Stomach (tissue), 9 donors: ENCODE measurements around the gene TMEM37. TPM values are rescaled to one million over a fixed set of nuclear protein-coding genes. Genes with fewer than 3 reads are reported as not detected.

Experiments
- DNase-seq, 2 donors: peaks; one replicate each; pipeline versions ENCODE4 v3.0.0 to v3.0.0-alpha.2; 2013 to 2019
- H3K27ac ChIP-seq, 5 donors: fragments of 200-600 bp in 4 of 5; sonication (generic) in 4 of 5; one replicate each; pipeline ENCODE4 v1.5.1; 2013 to 2019; ENCODE audit warnings: mild to moderate bottlenecking in 1 of 5, moderate library complexity in 1 of 5
- H3K27me3 ChIP-seq, 3 donors: fragments of 200-600 bp; sonication (generic); one replicate each; pipeline ENCODE4 v1.5.1; 2017 to 2019; ENCODE audit warnings: mixed run types in 1 of 3
- H3K36me3 ChIP-seq, 4 donors: fragments of 200-600 bp; sonication (generic); 1 replicate in 3 of 4; 2 replicates in 1 of 4; pipeline ENCODE4 v1.5.1; 2016 to 2019
- H3K4me1 ChIP-seq, 4 donors: fragments of 200-600 bp; sonication (generic); one replicate each; pipeline ENCODE4 v1.5.1; 2016 to 2019
- H3K4me3 ChIP-seq, 4 donors: fragments of 200-600 bp; sonication (generic) in 3 of 4; one replicate each; pipeline ENCODE4 v1.5.1; 2016 to 2019; ENCODE audit warnings: mild to moderate bottlenecking in 1 of 4
- H3K9me3 ChIP-seq, 4 donors: fragments of 200-600 bp; sonication (generic); one replicate each; pipeline ENCODE4 v1.5.1; 2016 to 2019
- CTCF ChIP-seq, 7 experiments: fragments of 450-650 bp in 4 of 7; fragments of 200-600 bp in 3 of 7; sonication (generic) in 3 of 7; IDR thresholded peaks; one replicate each; pipeline ENCODE4 v1.5.1; 2016 to 2019; ENCODE audit warnings: antibody characterized with exemption in 7 of 7, control low read depth in 2 of 7, mild to moderate bottlenecking in 1 of 7
- EP300 ChIP-seq: sonication (generic); formaldehyde crosslinking; IDR thresholded peaks from one replicate; pipeline ENCODE4 v1.6.1; 2017; ENCODE audit warnings: antibody characterized with exemption
- POLR2A ChIP-seq, 4 donors: fragments of 450-650 bp; IDR thresholded peaks; one replicate each; pipeline ENCODE4 v1.6.1; 2016; ENCODE audit warnings: antibody characterized with exemption in 4 of 4, control low read depth in 2 of 4, mild to moderate bottlenecking in 1 of 4, moderate library complexity in 1 of 4
- POLR2AphosphoS5 ChIP-seq, 3 donors: sonication (generic); formaldehyde crosslinking; IDR thresholded peaks; one replicate each; pipeline ENCODE4 v1.6.1; 2016; ENCODE audit warnings: antibody characterized with exemption in 3 of 3
- WGBS, 5 donors: extraction: QIAGEN DNeasy Blood & Tissue Kit in 3 of 5; methylation state at CpG; one replicate each; pipeline versions ENCODE4 v1.1.5 to v1.1.7; 2013 to 2018; 5-methylcytosine and 5-hydroxymethylcytosine counted together
- intact Hi-C: fragments of 100-400 bp; cut with DNase I; formaldehyde crosslinking; loops from one replicate; pipeline ENCODE4 v1.15.1; 2023; ENCODE audit warnings: low total_unique reads
- polyA plus RNA-seq, 3 donors: library from polyadenylated mRNA; stranded (reverse); fragments of 200-250 nt; gene quantifications; one replicate each; pipeline ENCODE4 v1.2.3, GENCODE V29; 2013
- total RNA-seq, 5 donors: library from RNA; depleted of rRNA; stranded (reverse); fragments of >200 nt; gene quantifications; one replicate each; pipeline versions ENCODE4 v1.1.0 to v1.2.3, GENCODE V29; 2014 to 2016
- donor health status: healthy with polysubstance abuse.
- donor health status: Bipolar disorder and iron deficiency.
- donor health status: healthy.

Gene TMEM37
- total and polyA plus RNA-seq, 8 donors = 5.7 to 27.8 (median 15.9) TPM; not detected in 1

DNA sequence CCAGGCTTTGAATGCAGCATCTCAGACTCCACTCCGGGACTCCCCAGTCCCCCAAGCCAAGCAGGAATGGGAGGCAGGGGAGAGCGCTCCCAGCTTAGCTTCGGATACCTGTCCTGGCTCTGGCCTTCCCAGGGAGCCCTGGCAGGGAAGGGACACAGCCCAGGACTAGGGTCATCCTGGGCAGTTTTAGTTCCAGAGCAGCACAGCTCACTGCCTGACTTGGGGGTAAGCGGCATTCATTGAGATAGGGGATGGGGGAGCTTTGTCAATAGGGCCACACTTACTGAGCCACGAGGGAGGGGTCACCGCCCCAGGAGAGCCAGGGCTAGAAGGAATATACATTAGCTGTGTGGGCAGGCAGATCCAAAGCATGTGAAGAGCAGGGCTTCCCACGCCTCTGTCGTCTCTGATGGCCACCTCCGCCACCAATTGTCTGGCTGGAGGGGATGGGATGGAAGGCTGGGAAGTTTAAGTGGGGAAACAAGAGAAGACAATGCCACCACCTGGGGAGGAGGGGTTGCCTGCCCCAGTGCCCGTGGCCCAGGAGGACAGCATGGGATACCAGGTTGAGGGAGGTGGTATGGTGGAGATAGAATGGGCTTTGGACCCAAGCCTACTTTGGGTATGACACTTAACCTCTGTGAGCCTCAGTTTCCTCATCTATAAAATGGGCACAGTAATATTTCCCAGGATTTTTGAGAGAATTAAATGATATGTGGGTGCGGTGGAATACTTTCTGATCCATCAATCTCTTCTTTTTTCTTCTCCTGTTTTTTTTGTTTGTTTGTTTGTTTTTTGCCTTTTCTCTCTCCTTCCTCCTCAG is 52.5 kb downstream of the TMEM37 start:
- Histone ChIP-seq H3K4me1 (peaks cover 42 to 80% (median 56%) of the 10 kb centered on the region in 4 donors), H3K27ac (peak overlapping the region in 1 of 5 donors; percentile 34), H3K4me3 (no peak overlapping the region), H3K27me3 (no peaks in the 10 kb centered on the region), H3K9me3 (no peaks in the 10 kb centered on the region), H3K36me3 (no peaks in the 10 kb centered on the region)
- TF ChIP-seq EP300 (no peak), POLR2A (IDR thresholded peaks at IDR 0.05) (no peak), CTCF (IDR thresholded peaks at IDR 0.05) (no peak), POLR2AphosphoS5 (IDR thresholded peaks at IDR 0.05) (no peak)
- intact Hi-C loops = no loop called here
- WGBS, 5 donors = 87 to 93% (median 90%) methylated on average over 10 to 11 of the region's 11 CpGs
- no peak for DNase-seq

DNA sequence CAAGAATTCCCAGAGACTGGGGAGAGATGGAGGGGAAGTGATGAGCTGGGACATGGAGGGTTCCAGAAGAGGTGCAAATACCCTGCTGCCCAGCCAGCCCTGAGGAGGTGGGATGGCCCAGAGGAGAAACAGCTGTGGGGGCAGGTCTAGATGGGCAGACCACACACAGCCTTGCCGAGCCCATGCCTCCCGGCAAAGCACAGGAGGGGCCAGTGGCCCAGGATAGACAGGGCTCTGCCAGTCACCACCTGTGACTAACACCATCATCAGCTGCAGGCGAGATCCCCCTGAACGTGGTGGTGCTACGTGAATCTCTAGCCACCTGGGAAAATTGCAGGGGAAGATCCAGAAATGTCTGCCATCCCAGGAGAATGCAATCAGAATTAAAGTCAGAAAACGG is 53.2 kb downstream of the TMEM37 start:
- H3K4me3 ChIP-seq = no peak overlapping the region
- TF ChIP-seq CTCF (IDR thresholded peaks at IDR 0.05) (no peak), EP300 (no peak), POLR2AphosphoS5 (IDR thresholded peaks at IDR 0.05) (no peak), POLR2A (IDR thresholded peaks at IDR 0.05) (no peak)
- H3K36me3 ChIP-seq = no peaks in the 10 kb centered on the region
- no peak for DNase-seq
- WGBS, 5 donors = 60 to 74% (median 70%) methylated on average over 4 to 6 of the region's 6 CpGs
- H3K27ac ChIP-seq = peak overlapping the region in 1 of 5 donors; percentile 79
- no peaks in the 10 kb centered on the region for H3K9me3 ChIP-seq
- no peaks in the 10 kb centered on the region for H3K27me3 ChIP-seq
- H3K4me1 ChIP-seq = peaks cover 49 to 88% (median 61%) of the 10 kb centered on the region in 4 donors
- intact Hi-C loops = no loop called here

GRCh38 chr2:119485336-119486110 is 53.9 kb downstream of the TMEM37 start:
- intact Hi-C loops = no loop called here
- Histone ChIP-seq H3K27ac (peak overlapping the region in 4 of 5 donors; percentile 40 to 79 (median 55)), H3K4me3 (no peak overlapping the region), H3K36me3 (no peaks in the 10 kb centered on the region), H3K4me1 (peaks cover 50 to 88% (median 61%) of the 10 kb centered on the region in 4 donors), H3K9me3 (no peaks in the 10 kb centered on the region), H3K27me3 (no peaks in the 10 kb centered on the region)
- TF ChIP-seq POLR2AphosphoS5 (IDR thresholded peaks at IDR 0.05) (no peak), EP300 (no peak)
- peak in 1 of 2 donors; percentile 68 for DNase-seq
- 68 to 77% (median 71%) methylated on average over 12 of the region's 12 CpGs for WGBS, 5 donors

DNA sequence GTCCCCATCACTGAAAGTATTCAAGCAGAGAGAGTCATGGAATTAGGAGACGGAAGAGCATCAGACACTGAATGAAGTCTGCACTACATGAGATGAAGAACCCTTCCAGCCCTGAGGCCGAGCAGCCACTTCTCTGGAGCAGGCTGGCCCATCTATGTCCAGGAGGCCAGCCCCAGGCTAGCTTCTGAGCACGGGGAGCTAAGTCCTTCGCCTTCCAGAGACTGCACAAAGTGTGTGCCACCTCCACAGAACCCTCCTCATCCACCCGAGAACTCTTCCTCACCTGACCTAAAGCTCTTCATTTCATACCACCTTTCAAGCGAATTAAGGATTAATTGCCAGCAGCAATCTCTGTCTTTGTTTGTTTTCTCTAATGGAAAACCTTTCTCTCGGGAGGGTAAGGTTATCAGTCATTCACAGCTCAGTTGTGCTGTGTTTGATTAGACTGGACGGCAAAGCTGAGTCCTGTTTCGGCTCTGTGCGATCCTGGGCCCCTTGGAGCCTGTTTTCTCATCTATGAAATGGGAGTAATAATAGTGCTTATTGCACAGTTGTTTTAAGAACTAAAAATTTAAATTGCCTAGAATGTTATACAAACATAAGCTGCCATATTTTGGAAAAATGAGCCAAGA is 54.7 kb downstream of the TMEM37 start:
- 36 to 61% (median 53%) methylated on average over 10 of the region's 10 CpGs for WGBS, 5 donors
- H3K27ac ChIP-seq = peak overlapping the region; percentile 64 to 81 (median 73)

More for the DNA sequence above, 54.7 kb downstream of the TMEM37 start:
- H3K9me3 ChIP-seq = no peaks in the 10 kb centered on the region
- no peaks in the 10 kb centered on the region for H3K27me3 ChIP-seq
- intact Hi-C loops = no loop called here
- TF ChIP-seq CTCF (IDR thresholded peaks at IDR 0.05) = no peak
- peak in 1 of 3 donors; percentile 37 for TF ChIP-seq POLR2AphosphoS5 (IDR thresholded peaks at IDR 0.05)
- no peak for TF ChIP-seq POLR2A (IDR thresholded peaks at IDR 0.05)
- H3K4me3 ChIP-seq = no peak overlapping the region
- H3K36me3 ChIP-seq = no peaks in the 10 kb centered on the region
- peak in 1 of 2 donors; percentile 58 for DNase-seq
- H3K4me1 ChIP-seq = peaks cover 46 to 81% (median 59%) of the 10 kb centered on the region in 4 donors
